ENCODE results near the gene RNU7-1. TPM values are rescaled to one million over a fixed set of nuclear protein-coding genes. Genes with fewer than 3 reads are reported as not detected.

Gene RNU7-1
- total and polyA plus RNA-seq, 10 of the 15 experiments (the other 5 are each of a cell fraction or from before 2014, with no cell fraction given), result not detected

GRCh38 chr12:6946033-6946919 lies 2.7 kb downstream of the RNU7-1 start (continued):
- TF ChIP-seq ELK1 (IDR thresholded peaks at IDR 0.05; ENCODE audit: low read depth, low read length), result no peak
- TF ChIP-seq MLLT1 (IDR thresholded peaks at IDR 0.05), result no peak; the same call in 1 of the 2 replicates
- no peak for TF ChIP-seq HCFC1 (IDR thresholded peaks at IDR 0.05; ENCODE audit: low read length)
- TF ChIP-seq PAX8 (IDR thresholded peaks at IDR 0.05), result no peak
- no peak for TF ChIP-seq MEF2A (IDR thresholded peaks at IDR 0.05; ENCODE audit: insufficient read depth, low read depth, low read length)
- TF ChIP-seq CHD2 (IDR thresholded peaks at IDR 0.05; ENCODE audit: borderline replicate concordance, low read depth, low read length), result 0 out of 2 replicates have a peak, but pooled peaks have one; percentile 7

GRCh38 chr12:6946920-6947374 lies 3.3 kb downstream of the RNU7-1 start:
- ATAC-seq (no peak), FAIRE-seq (no peak), DNase-seq (ENCODE audit: low read depth, low spot score) (no peak)
- Histone ChIP-seq H3K4me3 (peak overlapping the region; percentile 78), H2AFZ (ENCODE audit: control insufficient read depth, low read depth, low read length) (no peak overlapping the region), H4K20me1 (ENCODE audit: control insufficient read depth, insufficient read depth) (no peaks in the 10 kb centered on the region), H3K36me3 (ENCODE audit: control insufficient read depth in 2 of 2, insufficient read depth in 2 of 2, low read length in 1 of 2) (peaks cover 0 to 8% of the 10 kb centered on the region in 2 experiments; a peak in 1 of 4 replicates), H3K79me2 (ENCODE audit: control insufficient read depth, insufficient read depth, low read length) (peaks cover 52% of the 10 kb centered on the region), H3K4me2 (ENCODE audit: control insufficient read depth, insufficient read depth) (peak overlapping the region; percentile 61), H3K9ac (ENCODE audit: control insufficient read depth, insufficient read depth, low read length) (peak overlapping the region; percentile 90), H3K27me3 (replicated peaks in 1 of 2; ENCODE audit: control insufficient read depth in 2 of 2, insufficient read depth in 2 of 2, low read length in 1 of 2) (no peaks in the 10 kb centered on the region), H3K9me3 (replicated peaks; ENCODE audit: control insufficient read depth, insufficient read depth, low read length) (no peaks in the 10 kb centered on the region), H3K27ac (ENCODE audit: control insufficient read depth, insufficient read depth) (peak overlapping the region; percentile 91), H3K4me1 (ENCODE audit: control insufficient read depth, insufficient read depth, low read length) (peaks cover 51% of the 10 kb centered on the region)
- TF ChIP-seq ZNF24 (IDR thresholded peaks at IDR 0.05), result peak; percentile 92
- peak; percentile 50; the same call in 1 of the 2 replicates for TF ChIP-seq SPI1 (IDR thresholded peaks at IDR 0.05; ENCODE audit: borderline replicate concordance, insufficient read depth, low read depth, low read length)
- TF ChIP-seq NBN (IDR thresholded peaks at IDR 0.05), result 0 out of 2 replicates have a peak, but pooled peaks have one; percentile 7
- no peak; the same call in 1 of the 2 replicates for TF ChIP-seq YBX1 (IDR thresholded peaks at IDR 0.05)
- TF ChIP-seq SP1 (IDR thresholded peaks at IDR 0.05; ENCODE audit: low read depth, low read length), result no peak
- 0 out of 4 replicates have a peak, but pooled peaks of 1 of the 2 experiments have one; percentile 20 for TF ChIP-seq EP300 (IDR thresholded peaks at IDR 0.05; ENCODE audit: borderline replicate concordance in 1 of 2, control insufficient read depth in 1 of 2, low read depth in 2 of 2, low read length in 2 of 2)
- no TSS peak for BruUV-seq (replicated peaks)
- intact Hi-C loops (cut with micrococcal nuclease; ENCODE audit: unreplicated experiment) (no loop called here), in situ Hi-C loops (cut with MboI) (no loop called here)
- POLR2A ChIA-PET, result interaction anchor here (0.7 to 17.8 kb wide), 10 partner anchors 9 to 163 kb away, joined by 3 to 524 read pairs (median 4); partner anchors contain the start of genes C1RL, CDCA3, LPCAT3 and USP5
- SMC1A ChIA-PET (ENCODE audit: uncharacterized antibody, unreplicated experiment), result interaction anchor here (0.6 to 11.6 kb wide), 6 partner anchors 13 to 165 kb away, joined by 3 to 395 read pairs (median 36); partner anchors contain the start of gene C1RL
- RAD21 ChIA-PET (ENCODE audit: unreplicated experiment), result interaction anchor here (0.6 to 7.0 kb wide), 8 partner anchors 13 to 163 kb away, joined by 3 to 426 read pairs (median 5); partner anchors contain the start of genes C1RL and LPCAT3
- whole genome bisulfite sequencing (ENCODE audit: insufficient coverage, insufficient replicate concordance, low lambda C conversion rate, missing lambda C conversion rate), result 22% methylated on average over 8 of the region's 8 CpGs
- CTCF ChIA-PET, result interaction anchor here (0.8 to 11.6 kb wide), 10 partner anchors 14 to 165 kb away, joined by 3 to 645 read pairs (median 14); partner anchors contain the start of genes C1R, C1RL and LPCAT3

All from GM12878 (cell line).